HG03108 (cell line): ENCODE measurements around the gene HMBS.
A peak's percentile ranks its signal among the peaks of the same experiment; 100 is the strongest.
"Not testable (repeated sequence)": the region's sequence is repeated elsewhere in the genome, so short reads cannot be mapped to it uniquely, and the experiment has no call there.

Source experiments
- ATAC-seq: cut with Tn5 transposase; IDR thresholded peaks from one replicate; pipeline ENCODE4 v1.9.1; 2021; ENCODE audit warnings: moderate library complexity; ENCODE audit not compliant: unreplicated experiment

HMBS gene

GRCh38 chr11:119084663-119085436 lies at the start of gene HMBS:
TSS of gene HMBS (plus strand) at chr11:119084881. CDS start at chr11:119085034, 153 bp downstream.
- peak; percentile 86 for ATAC-seq

GRCh38 chr11:119038884-119039283 lies 45.8 kb upstream of the HMBS start:
- no peak for ATAC-seq

- not testable (repeated sequence) for ATAC-seq
Observed at GRCh38 chr11:119039471-119039870, 45.2 kb upstream of the HMBS start.

- ATAC-seq: no peak
Observed at GRCh38 chr11:119041821-119042514, 42.7 kb upstream of the HMBS start.

GRCh38 chr11:119042927-119043326 lies 41.8 kb upstream of the HMBS start:
- ATAC-seq: no peak

- ATAC-seq: no peak
Observed at GRCh38 chr11:119044708-119045107, 40.0 kb upstream of the HMBS start.

GRCh38 chr11:119046489-119046888 lies 38.2 kb upstream of the HMBS start:
- no peak for ATAC-seq

GRCh38 chr11:119047205-119047604 lies 37.5 kb upstream of the HMBS start:
- no peak for ATAC-seq

- no peak for ATAC-seq
Observed at GRCh38 chr11:119048644-119049043, 36.0 kb upstream of the HMBS start.

GRCh38 chr11:119049081-119049480 lies 35.6 kb upstream of the HMBS start:
- no peak for ATAC-seq

- peak; percentile 41 for ATAC-seq
Observed at GRCh38 chr11:119051440-119052162, 33.1 kb upstream of the HMBS start.

- ATAC-seq: no peak
Observed at GRCh38 chr11:119052163-119052814, 32.4 kb upstream of the HMBS start.

GRCh38 chr11:119054418-119054817 lies 30.3 kb upstream of the HMBS start:
- ATAC-seq: no peak

GRCh38 chr11:119055901-119056300 lies 28.8 kb upstream of the HMBS start:
- ATAC-seq: no peak

GRCh38 chr11:119056421-119056999 lies 28.2 kb upstream of the HMBS start:
- peak; percentile 3 for ATAC-seq

- ATAC-seq: peak; percentile 91
Observed at GRCh38 chr11:119057000-119057769, 27.5 kb upstream of the HMBS start, which contains the start of gene HYOU1. TSS of gene HYOU1 (minus strand) at chr11:119057205. CDS start at chr11:119056160, 1,045 bp downstream.

GRCh38 chr11:119059128-119059527 lies 25.6 kb upstream of the HMBS start:
- ATAC-seq: not testable (repeated sequence)

- no peak for ATAC-seq
Observed at GRCh38 chr11:119061256-119061655, 23.4 kb upstream of the HMBS start.

- ATAC-seq: no peak
Observed at GRCh38 chr11:119062779-119063178, 21.9 kb upstream of the HMBS start.

- no peak for ATAC-seq
Observed at GRCh38 chr11:119065369-119065768, 19.3 kb upstream of the HMBS start.
